ENCODE data around the gene TAGAP. TPM values are rescaled to one million over a fixed set of nuclear protein-coding genes. Genes with fewer than 3 reads are reported as not detected.

TAGAP gene
- total RNA-seq, 4 donors from 2014 or later, result 0.57 to 6.6 (median 1.9) TPM

DNA sequence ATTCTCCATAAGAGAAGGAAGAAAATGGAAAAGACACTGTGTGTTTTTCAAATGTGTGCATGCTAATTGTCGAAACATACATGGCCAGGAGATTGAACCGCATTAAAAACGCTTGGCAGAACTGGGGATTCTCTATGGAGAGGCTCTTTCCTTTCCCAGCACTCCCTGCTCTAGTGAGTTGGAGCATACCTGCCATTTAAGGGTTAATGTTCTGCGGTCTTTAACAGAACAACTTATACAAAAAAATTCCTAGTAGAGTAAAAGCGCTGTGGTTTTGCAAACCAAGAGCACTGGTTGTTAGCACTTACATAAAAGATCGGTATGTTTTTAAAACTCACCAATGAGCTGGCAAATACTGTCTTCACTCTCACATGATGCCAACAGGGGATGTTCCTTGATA, 1.5 kb downstream of the TAGAP start:
- no peak for TF ChIP-seq CTCF (IDR thresholded peaks at IDR 0.05; ENCODE audit: low read depth)

DNA sequence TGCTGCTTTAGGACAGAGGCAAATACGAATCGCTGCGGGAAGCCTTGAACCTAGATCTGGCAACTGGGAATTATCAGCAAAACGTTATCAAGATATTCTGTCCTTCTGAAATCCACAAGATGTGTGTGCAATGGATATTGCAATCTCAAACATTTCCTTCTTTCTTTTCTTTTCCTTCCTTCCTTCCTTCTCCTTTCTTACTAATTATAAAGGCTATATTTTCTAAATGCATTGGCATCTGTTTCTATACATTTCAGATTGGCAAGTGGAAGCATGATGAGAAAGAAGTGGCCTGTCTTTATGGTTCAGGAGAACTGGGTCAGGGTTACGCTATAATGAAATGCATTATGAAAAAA, 2.0 kb downstream of the TAGAP start:
- no peak for TF ChIP-seq CTCF (IDR thresholded peaks at IDR 0.05; ENCODE audit: low read depth)

DNA sequence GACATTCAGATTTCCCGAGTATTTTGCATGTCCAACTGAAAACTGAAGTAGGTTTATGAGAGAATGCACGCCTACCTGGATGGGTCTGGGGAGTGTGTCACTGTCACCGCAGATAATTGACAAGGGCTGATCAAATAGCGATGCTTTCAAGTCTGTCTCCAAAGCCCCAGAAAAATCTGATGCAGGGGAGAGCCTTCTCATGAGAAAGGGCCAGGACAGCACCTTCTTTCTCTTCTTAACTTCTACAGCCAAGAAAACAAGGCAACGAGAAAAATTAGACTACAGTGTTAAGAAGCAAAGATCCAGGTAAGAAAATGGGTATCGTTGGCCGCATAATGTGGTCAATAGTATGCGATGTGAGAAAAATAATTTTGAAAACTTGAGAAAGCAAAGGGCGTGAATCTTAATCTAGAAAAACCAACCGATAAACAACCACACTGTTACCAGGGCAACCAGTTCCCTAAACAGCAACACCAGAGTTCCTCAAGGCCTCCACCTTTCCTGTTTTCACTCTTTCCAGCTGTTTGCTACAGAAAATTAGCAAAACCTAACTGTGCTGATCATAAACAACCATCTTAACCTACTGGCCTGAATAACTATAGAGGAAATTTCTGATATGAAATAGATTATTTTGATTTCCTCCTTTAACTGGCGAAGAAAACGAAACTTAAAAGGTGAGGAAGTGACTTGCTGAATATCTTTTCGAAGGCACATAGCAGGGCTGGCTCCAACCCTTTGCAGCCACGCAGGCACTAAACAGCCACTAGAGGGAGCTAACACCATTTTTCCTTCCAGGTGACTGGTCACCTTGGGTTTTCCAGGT, 2.6 kb downstream of the TAGAP start:
- no peak for TF ChIP-seq CTCF (IDR thresholded peaks at IDR 0.05; ENCODE audit: low read depth)

DNA sequence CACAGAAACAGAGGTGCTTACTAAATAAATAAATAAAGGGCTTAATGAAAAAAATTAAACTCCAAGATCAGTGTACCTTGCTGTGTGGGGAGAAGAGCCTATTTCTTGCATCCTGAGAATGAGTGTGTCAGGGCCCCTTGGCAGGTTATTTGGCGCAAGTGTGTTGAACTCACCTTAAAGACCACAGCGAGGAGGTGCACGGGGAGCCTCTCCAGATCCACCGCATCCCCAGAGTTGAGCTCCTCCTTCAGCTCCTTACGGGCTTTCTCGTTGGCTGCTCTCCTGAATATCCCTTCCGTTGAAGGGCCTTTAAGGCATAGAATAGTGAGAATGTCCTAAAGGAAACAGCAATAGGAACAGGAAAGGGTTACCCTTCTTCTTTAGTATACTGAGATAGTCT, 3.6 kb downstream of the TAGAP start:
- TF ChIP-seq CTCF (IDR thresholded peaks at IDR 0.05; ENCODE audit: low read depth), result no peak

- TF ChIP-seq CTCF (IDR thresholded peaks at IDR 0.05; ENCODE audit: low read depth), result no peak
Measured at GRCh38 chr6:159039885-159040258, 4.9 kb downstream of the TAGAP start.

GRCh38 chr6:159038914-159039884, 5.6 kb downstream of the TAGAP start:
- no peak for TF ChIP-seq CTCF (IDR thresholded peaks at IDR 0.05; ENCODE audit: low read depth)

DNA sequence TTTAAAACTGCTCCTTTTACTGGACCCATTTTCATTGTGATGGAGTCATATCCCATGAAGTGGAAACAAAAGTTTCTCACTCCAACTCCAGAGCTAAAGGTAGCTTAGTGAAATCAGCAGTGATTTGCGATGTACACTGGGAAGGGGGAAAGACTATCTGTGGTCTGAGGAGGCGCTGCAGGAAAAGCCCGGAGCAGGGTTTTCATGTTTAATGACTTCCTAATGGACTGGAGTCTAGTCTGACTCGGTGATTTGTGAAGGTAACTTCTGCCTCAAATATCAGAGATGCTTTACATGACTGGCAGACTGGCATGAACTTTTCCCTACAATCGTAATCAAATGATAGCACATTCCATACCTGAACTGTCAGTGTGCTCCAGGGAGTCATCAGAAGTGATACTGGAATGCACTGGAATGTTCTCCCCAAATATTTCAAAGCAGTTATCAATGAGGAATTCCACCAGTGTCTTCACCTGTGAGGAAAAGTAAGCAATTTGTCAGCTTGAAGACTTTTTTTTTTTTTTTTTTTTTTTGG, 7.0 kb downstream of the TAGAP start:
- no peak for TF ChIP-seq CTCF (IDR thresholded peaks at IDR 0.05; ENCODE audit: low read depth)
